ENCODE measurements around the gene TUBB2A. TPM values are rescaled to one million over a fixed set of nuclear protein-coding genes. Genes with fewer than 3 reads are reported as not detected.
"Not testable (repeated sequence)": the region's sequence is repeated elsewhere in the genome, so short reads cannot be mapped to it uniquely, and the experiment has no call there.

TUBB2A gene
- total RNA-seq, 1 experiment from 2014 or later = 67.5 TPM

DNA sequence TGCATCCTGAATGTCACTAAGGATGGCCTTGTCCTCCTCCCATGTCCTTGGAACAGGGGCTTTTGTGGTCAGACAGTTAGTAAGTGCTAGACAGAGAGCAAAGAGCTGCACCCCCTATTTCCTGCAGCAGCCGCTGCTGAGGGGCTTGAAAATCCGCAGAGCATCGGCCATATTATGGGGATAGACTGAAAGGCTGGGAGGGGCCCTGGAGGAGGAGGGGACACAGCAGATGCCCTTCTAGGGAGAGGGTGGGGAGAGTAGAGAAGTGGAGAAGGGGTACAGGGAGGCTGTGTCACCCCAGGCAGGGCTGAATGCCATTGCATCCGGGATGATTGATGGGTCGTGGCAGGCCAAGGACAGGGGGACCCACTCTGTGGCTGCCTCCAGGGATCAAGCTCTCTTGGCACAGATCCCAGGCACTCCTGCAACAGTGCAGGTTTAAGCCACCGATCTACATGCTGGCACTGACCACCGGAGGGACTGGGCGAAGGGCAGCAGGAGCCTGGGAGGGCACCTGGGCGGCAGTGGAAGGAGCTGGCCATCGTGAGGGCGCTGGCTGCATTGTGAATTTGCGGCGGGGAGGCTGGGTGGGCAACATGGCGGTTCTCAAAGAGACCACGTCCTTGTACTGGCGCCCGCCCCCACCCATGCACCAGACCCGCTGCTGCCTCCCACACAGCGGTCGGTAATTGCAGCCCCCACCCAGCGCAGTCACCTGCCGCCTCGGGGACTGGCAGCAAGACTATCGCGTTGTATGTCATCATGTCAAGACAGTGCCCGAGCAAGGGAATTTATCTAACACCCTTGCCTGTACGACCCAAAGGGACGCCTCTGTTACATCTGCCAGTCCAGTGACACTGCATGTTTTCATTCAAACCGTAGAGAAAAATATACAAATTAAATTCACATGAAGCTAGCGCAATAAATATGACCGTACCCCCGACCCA is 887 bp downstream of the TUBB2A start:
- DNase-seq (ENCODE audit: low spot score) = peak; percentile 28

DNA sequence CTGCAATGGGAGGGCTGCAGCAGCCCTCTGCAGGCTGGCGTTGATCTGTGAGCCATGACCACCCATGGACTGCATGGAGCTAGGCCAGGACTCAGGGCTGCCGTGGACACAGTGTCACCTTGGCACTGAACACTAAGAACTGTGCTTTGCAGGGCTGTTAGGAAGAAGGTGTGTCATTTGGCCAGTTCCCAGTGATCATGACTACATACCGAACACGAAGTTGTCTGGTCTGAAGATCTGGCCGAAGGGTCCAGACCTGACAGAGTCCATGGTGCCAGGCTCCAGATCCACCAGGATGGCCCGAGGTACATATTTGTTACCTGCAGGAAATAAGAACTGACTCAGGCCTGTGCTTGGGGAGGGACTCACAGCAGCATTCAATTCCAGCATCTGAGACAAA is 1.9 kb downstream of the TUBB2A start:
- DNase-seq (ENCODE audit: low spot score) = not testable (repeated sequence)

DNA sequence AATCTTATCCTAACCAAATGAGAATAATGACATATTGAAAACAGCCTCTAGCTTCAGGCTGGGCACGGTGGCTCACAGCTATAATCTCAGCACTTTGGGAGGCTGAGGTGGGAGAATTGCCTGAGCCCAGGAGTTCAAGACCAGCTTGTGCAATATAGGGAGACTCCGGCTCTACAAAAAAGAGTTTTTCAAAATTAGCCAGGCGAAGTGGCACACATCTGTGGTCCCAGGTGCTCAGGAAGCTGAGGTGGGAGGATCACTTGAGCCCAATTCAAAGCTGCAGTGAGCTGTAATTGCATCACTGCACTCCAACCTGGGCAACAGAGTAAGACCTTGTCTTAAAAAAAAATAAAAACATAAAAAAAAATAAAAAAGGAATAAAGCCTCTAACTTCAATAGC is 4.7 kb downstream of the TUBB2A start:
- DNase-seq (ENCODE audit: low spot score) = no peak

DNA sequence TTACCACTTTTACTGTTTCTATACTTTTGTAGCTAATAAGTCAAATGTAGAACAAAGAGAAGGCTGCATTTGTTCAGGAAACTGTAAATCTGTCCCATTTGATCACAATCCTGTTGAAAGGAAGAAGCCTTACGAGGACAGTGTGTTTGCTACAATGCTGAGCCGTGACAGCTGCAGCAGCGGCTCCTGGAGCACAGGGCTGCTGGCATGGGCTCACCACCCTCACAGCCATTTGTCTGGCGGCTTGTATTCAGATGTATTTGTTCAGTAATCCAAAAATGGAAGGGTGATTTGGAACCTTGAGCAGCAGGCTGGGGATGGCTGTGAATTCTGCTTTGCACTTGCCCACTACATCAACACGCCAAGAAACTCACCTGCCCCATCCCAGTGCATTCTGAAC is 5.7 kb downstream of the TUBB2A start:
- no peak for DNase-seq (ENCODE audit: low spot score)

DNA sequence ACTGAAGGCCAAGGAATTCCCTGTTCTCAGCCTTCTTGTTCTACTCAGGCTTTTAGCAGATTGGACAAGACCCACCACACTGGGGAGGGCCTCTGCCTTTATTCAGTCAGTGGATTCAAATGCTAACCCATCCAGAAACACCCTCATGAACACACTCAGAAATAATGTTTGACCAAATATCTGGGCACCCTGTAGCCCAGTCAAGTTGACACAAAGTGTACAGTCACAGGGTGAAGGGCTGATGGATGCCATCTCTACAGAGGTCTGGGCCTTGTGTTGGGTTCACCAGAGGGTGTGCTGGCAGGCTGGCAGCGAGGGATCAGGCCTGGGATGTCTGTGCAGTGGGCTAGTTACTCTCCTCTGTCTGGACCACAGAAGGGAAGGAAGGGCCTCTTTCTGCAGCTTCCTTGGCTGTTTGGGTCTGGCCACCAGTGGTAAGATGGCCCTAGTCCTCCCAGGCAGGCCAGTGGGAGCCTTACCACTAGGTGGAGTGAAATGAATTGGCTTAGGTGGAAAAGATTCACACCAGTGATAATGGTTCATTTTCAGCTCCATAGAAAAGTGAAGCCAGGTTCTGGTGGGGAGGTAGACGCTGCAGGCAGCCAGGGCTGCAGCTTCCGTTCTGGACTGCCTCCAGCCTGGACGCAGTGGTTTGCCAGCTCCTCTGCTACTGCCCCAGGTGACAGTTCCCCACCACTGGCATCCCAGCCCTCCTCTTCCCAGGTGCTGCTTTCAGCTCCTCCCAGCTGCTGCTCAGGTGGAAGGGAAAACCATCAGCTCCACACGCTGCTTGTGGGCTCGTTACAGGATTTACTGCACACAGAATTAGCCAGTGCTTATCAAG is 9.2 kb downstream of the TUBB2A start:
- no peak for DNase-seq (ENCODE audit: low spot score)

DNA sequence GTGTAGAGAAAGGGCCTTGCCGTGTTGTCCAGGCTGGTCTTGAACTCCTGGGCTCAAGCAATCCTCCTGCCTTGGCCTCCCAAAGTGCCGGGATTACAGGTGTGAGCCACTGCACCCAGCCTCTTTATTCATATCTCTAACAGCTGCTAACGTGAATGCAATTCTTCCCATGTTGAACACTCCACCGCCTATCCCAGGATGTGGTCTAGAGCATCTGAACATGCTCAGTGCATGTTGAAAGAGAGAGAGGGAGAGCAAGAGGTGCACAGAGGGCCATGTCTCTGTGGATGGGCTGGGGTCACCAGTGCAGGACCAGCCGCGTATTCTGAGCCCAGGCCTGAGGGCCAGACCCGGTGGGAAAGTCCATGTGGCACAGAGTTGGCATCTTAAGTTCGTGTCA is 12.8 kb downstream of the TUBB2A start:
- DNase-seq (ENCODE audit: low spot score) = no peak

DNA sequence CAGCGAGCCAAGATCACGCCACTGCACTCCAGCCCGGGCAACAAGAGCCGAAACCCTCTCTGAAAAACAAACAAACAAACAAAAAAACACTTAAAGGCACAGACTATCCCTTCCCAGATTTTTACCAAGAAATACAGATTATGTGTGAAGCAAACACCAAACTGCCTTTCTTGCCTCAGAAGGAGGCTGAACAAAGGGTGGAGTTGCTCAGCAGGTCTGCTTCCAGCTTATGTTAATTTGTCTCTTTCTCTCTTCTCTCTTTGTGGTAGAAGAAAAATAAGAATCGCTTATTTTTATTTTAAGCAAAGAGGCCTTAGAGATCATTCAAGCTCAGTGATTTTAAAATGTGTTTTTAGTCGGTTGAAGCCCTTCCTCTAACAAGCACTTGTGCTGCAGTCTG is 14.2 kb downstream of the TUBB2A start:
- DNase-seq (ENCODE audit: low spot score) = no peak

DNA sequence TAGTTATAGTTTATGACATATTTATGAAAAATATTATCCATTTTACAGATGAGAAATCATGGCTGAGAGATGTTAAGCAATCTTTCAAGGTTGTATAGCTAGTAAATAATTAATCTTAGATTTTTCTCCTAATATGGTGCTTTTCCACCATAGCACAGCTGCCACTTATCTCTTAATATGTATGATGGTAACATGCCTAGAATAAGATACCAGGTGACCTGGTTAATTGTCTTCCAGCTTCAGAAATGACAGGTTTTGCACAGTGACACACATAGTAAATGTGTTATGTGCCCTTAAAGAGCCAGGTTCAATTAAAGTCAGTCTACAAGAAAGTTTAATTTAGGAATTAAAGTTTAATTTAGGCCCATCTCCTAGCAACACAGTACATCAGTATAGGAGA is 14.8 kb downstream of the TUBB2A start:
- DNase-seq (ENCODE audit: low spot score) = no peak

DNA sequence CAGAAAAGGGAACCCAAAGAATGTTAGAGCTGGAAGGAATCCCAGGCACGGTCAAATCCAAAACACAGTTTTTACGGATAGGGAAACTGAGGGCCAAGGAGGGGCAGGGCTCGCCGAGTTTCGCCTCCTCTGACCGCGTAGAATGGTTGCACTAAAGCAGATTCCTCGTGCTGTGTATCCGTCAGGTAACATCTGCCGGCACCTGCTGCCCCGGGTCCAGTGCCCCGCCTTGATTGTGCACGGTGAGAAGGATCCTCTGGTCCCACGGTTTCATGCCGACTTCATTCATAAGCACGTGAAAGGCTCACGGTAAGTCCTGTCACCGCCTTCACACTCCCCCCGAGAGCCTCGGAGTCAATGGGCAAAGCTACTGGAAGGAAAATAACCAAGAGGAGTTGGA is 17.1 kb downstream of the TUBB2A start:
- DNase-seq (ENCODE audit: low spot score) = no peak

DNA sequence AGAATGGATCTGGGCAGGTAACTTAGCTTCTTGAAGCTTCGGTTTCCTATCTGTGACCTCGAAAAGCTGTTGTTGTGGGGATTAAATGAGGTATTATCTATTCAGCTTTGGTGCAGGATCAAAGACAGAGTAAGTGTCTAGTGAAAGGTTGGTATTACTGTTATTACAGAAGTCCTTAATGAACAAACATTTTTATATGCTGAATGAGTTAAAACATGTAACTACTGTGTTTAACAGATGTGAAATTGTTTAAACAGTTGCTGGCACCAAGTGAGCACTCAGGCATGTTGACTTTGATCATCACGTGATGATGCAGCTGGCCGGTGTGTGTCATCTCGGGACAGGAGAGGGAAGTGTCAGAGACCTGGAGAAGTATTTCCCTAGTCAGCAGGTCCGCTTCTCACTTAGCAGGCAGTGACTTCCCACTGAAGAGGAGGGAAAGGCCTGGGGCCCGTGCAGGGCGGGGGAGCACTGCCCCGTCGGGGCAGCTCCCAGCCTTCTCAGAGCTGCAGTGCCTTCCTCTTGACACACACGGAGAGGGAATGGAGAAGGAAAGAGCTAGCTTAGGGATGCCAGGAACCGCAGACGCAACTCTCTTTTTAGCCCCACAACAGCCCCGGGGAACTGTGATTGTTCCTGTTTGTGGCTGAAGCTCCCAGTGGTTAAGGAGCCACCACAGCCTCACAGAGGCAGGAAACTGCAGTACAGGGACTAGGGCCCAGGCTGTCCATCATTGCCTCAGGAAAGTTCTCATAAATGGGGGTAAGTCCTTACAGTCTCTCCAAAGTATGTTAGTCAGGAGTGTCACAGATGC is 18.0 kb downstream of the TUBB2A start:
- peak; percentile 73 for DNase-seq (ENCODE audit: low spot score)

DNA sequence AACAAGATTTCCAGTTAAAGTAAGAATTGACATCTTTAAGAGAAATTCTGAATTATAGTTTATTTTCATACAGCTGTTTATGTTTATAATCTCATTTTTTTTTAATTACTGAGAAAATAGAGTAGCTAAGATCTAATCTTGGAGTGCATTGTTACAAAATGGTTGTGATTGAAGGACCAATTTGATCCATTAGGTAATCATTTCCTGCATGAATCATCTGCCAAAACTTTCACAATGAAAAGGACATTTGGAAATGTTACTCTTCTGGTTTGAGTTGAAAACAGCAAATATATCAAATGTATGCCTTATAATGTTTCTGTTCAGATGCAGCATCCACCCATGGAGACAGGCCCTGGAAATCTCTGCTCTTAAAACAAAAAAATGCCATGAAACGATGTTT is 19.0 kb downstream of the TUBB2A start:
- DNase-seq (ENCODE audit: low spot score) = no peak

DNA sequence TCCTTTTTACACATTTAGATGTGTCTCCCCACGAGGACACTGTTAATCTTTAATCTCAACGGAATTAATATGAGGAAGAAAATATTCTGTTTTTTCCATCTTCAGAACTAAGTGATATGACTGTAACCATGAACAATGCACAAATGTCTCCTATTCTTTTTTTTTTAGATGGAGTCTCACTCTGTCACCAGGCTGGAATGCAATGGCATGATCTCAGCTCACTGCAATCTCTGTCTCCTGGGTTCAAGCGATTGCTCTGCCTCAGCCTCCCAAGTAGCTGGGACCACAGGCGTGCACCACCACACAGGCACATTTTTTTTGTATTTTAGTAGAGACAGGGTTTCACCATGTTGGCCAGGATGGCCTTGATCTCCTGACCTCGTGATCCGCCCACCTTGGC is 19.5 kb downstream of the TUBB2A start:
- not testable (repeated sequence) for DNase-seq (ENCODE audit: low spot score)

DNA sequence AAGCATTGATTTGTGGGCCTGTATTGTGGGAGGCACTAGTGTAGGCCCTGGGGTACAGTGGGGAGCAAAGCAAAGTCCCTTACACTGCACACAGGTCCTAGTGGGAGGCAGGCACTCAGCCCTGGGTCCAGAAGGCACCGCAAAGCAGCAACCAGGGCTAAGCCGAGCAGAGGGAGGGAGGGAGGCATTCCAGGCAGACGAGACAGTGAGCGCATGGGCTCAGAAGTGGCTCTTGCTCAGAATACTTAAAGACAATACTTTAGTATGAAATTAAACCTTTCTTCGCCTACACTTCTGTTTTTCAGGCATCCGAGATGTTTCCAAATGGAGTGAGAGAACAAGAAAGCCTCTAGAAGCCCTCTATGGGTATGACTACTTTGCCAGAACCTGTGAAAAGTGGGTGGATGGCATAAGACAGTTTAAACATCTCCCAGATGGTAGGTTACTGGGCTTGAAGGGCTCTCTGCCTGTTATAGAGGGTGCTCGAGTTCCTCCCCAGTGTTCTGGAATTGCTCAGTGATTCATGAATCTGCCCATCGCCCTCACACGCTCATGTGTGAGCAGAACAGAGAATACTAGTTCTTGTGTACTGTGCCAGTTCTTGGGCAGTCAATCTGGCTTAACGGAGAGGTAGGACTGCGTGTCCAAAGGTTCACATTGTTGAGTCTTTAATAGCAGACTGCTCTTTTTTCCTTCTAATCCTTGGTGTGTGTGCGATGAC is 20.1 kb downstream of the TUBB2A start:
- DNase-seq (ENCODE audit: low spot score) = no peak

DNA sequence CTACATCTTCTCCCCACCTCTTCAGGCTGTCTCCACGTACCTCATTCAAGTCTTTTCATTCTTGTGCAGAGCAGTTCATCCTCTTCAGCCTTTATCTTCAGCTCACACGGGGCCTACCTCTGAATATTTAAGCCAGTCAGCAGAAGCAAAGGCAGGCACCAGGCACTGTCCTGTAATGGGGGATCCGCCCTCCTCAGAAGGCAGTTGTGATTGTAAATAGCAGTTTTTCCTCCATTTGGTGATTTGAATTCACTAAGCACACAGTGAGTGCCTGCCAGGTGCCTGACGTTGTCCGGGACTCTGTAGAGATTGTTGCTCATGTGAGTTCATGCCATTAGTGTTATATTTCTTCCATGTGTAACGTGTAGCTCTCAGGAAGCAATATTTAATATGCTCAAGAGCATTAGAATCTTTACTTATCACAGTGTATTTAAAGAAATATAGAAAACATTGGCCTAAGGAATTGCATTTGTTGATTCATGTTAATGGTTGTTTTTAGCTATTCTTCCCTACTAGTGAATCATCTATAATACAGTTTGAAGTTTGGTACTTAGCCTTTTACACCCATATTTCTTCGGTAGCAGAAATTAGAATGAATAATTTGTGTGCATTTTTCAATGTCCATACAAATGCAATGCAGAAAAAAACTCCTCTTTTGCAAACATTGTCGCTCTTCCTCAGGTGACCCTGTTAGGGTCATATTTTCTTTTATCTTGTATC is 20.9 kb downstream of the TUBB2A start:
- DNase-seq (ENCODE audit: low spot score) = no peak

DNA sequence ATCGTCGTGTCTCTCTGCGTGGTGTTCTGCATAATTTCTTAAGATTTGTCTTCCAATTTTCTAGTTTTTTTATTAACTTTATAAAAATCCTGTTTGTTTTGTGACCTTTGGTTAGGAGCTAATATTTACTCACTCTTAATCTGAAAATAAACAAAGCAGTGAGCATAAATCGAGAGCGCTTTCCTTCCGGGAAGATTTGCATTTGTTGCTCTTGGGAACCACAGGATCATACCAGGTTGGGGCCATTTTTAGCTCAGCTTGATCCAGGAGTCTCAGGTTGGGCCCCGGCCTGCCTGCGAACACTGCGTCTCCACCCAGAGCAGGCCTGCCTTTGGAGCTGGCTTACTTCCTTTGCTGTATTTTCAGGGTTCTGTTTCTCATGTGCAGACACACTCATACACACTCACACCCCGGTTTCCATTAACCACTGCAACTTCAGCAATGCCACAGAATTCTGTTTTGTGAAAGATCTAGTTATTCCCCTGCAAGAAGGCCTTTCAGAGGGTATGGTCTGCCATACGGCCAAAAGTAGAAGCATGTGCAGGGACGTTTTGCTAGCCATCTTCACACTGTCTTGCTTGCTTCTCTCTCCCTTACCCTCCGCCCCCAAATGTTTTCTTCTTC is 21.6 kb downstream of the TUBB2A start:
- DNase-seq (ENCODE audit: low spot score) = peak; percentile 33

DNA sequence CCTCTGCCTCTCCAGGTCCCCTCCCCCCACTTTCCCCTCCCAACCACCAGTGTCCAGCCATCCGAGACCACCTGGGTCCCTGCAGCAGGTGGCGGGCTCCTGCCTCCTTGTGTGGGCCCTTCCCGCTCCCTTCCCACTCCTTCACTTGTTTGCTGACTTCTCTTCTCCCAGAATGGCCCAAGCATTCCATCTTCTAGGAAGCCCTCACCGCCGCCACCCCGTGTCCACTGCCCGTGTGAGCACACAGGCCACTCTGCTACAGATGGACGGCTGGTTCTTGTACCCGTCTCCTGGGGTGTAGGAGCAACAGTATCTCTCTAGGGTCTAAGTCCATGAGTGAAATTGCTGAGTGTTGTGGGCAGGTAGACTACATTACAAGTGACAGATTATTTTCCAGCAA is 23.8 kb downstream of the TUBB2A start:
- no peak for DNase-seq (ENCODE audit: low spot score)

DNA sequence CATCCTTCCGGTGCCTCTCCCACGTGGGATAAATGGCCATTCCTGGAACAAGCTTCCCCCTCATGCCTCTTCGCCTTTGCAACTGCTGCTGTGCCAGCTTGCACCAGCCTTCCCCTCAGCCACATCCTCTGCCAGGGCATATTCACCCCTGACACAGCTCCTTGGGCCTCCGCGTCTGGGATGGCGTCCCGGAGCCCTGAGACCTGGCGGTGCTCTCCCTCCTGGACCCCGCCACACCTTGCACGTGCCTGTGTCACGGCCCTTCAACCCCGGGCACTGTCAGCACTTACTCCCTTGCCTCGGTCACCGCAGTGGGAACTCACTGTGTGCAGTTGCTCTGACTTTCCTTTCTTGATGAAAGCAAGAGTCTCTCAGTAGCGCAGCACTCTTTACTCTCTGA is 25.6 kb downstream of the TUBB2A start:
- DNase-seq (ENCODE audit: low spot score) = no peak

DNA sequence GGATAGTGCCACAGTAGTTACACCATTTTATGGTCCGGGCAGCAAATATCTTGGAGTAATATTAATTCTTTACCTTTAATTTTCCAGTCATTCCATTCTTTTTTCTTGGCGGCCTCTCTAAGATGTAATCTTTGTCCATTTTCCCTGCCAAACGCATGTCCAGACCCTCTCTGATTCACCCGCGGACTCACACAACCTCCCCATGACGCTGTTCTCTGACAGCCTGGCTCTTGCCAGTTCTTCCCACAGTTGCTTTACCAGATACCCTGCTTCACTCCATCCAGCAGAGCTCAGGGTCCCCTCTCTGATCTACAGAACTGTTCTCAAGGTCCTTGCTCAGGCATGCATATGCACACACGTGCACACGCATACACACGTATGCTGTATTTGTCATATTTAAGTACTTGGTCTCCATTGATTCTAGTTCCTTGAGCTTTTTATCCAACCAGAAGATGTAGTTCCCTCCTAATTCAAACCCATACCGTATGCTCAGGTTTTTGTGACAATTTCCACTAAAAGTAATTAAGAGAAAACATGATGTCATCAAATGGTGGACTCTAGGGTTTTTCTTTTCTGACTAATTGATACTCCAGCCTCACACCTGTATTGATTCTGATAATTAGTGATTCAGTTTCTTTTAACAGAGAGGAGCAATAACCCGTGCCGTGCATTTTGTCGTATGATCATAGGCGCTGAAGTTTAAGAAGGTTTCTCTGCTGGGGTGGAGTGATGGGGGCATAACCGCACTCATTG is 28.8 kb downstream of the TUBB2A start:
- no peak for DNase-seq (ENCODE audit: low spot score)

DNA sequence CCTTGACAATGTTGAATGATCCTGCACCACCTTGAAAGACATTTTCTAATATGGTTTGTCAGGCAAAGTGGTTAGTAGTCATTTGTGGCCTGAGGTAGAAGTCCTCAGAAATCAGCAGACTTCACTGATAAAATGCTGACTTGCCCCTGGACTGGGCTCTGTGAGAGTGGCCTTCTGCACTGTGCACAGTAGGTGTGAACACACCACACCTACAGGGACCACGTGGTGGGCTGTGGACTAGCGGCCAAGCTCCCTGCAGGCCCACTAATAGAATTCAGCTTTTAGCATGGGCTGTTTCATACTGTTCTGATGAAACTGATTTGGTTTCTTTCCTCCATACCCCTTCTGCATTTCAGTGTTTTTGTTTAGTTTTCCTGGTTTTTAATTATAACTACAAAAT is 31.5 kb downstream of the TUBB2A start:
- no peak for DNase-seq (ENCODE audit: low spot score)
